Astrocyte of the spinal cord (primary cell): ENCODE results near the gene DDX11.
"Not testable (repeated sequence)": the region's sequence is repeated elsewhere in the genome, so short reads cannot be mapped to it uniquely, and the experiment has no call there.

ENCODE experiments used
- DNase-seq: peaks from one replicate; pipeline ENCODE4 v3.0.0; 2011; ENCODE audit warnings: low read depth, low spot score
- H3K4me3 ChIP-seq: 2 replicates; pipeline ENCODE4 v1.5.1; 2011; ENCODE audit warnings: low read depth, mild to moderate bottlenecking, low read length, moderate library complexity
- CTCF ChIP-seq: IDR thresholded peaks from 2 replicates; pipeline ENCODE4 v1.5.1; 2012; ENCODE audit warnings: low read depth, mild to moderate bottlenecking, low read length, inconsistent platforms
- in situ Hi-C: cut with HindIII; loops from 2 replicates; pipeline ENCODE4 v1.10.0; 2017; ENCODE audit warnings: low sequenced_read_pairs

DDX11 gene

GRCh38 chr12:31096251-31097065, 22.8 kb downstream of the DDX11 start:
- DNase-seq, in situ Hi-C loops, H3K4me3 ChIP-seq: not testable (repeated sequence)

GRCh38 chr12:31097819-31098218, 24.2 kb downstream of the DDX11 start:
- in situ Hi-C loops, H3K4me3 ChIP-seq, DNase-seq: not testable (repeated sequence)

DNA sequence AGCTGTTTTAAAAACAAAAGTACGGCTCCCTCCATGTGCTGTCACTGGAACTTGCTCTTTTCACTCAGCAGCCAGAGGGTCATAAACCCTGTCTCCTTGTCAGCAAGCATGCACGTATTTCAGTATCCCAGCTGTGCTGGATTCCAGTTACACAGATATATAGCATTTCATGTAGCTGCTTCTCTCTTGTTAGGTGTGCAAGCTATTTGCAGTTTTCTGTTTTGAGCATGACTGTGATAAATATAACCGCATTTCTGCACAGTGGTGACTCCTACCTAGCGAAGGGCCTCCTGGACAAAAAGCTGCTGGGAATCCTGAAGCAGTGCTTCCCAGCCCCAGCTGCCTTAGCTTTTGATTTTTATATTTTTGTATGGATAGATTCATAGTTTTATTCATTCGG, 24.7 kb downstream of the DDX11 start:
- DNase-seq, H3K4me3 ChIP-seq, in situ Hi-C loops: not testable (repeated sequence)

DNA sequence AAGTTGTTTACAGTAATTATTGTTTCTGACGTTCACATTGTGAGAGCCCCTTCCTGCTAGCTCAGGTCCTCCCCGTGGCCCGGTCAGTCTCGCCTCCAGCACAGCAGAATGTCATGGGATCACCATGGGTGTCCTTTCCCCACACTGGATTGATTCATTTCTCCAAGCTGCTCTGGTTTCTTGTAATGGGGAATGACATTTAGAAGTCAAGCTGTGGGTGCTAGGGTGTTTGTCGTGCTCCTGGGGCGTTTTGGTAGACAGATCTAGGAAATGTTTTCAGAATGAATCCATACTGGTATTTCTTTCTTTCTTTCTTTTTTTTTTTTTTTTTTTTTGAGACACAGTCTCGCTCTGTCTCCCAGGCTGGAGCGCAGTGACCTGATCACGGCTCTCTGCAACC, 25.1 kb downstream of the DDX11 start:
- in situ Hi-C loops, H3K4me3 ChIP-seq, DNase-seq: not testable (repeated sequence)

- H3K4me3 ChIP-seq, DNase-seq, in situ Hi-C loops: not testable (repeated sequence)
Observed at GRCh38 chr12:31099434-31099833, 25.8 kb downstream of the DDX11 start.

GRCh38 chr12:31100503-31101208, 27.0 kb downstream of the DDX11 start:
- H3K4me3 ChIP-seq, in situ Hi-C loops, DNase-seq: not testable (repeated sequence)

DNA sequence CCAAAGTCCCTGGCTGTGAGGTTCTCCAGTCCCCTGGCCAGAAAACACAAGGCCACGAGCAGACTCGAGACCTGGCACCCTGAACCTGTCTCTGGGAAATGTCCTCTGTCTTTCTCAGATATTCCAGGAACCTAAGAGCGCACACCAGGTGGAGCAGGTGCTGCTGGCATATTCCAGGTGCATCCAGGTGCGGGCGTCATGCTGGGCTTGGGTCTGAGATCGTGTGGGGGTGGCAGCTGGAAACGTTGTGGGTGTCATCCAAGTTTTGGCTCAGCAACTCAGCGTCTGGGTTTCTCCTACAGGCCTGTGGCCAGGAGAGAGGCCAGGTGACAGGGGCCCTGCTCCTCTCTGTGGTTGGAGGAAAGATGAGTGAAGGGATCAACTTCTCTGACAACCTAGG, 28.5 kb downstream of the DDX11 start:
- in situ Hi-C loops, DNase-seq, H3K4me3 ChIP-seq: not testable (repeated sequence)

GRCh38 chr12:31102596-31102995, 28.9 kb downstream of the DDX11 start:
- H3K4me3 ChIP-seq, DNase-seq, in situ Hi-C loops: not testable (repeated sequence)

DNA sequence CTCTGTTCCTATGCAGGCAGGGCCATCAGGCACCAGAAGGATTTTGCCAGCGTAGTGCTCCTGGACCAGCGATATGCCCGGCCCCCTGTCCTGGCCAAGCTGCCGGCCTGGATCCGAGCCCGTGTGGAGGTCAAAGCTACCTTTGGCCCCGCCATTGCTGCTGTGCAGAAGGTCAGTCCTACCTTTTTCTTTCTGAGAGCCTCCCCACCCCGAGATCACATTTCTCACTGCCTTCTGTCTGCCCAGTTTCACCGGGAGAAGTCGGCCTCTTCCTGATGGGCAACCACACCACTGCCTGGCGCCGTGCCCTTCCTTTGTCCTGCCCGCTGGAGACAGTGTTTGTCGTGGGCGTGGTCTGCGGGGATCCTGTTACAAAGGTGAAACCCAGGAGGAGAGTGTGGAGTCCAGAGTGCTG, 29.9 kb downstream of the DDX11 start:
- in situ Hi-C loops, DNase-seq: not testable (repeated sequence)

GRCh38 chr12:31104220-31104619, 30.6 kb downstream of the DDX11 start:
- in situ Hi-C loops, DNase-seq, H3K4me3 ChIP-seq: not testable (repeated sequence)

More for the DNA sequence above, 29.9 kb downstream of the DDX11 start:
- not testable (repeated sequence) for H3K4me3 ChIP-seq

- DNase-seq, in situ Hi-C loops, H3K4me3 ChIP-seq: not testable (repeated sequence)
Observed at GRCh38 chr12:31104773-31105172, 31.1 kb downstream of the DDX11 start.

DNA sequence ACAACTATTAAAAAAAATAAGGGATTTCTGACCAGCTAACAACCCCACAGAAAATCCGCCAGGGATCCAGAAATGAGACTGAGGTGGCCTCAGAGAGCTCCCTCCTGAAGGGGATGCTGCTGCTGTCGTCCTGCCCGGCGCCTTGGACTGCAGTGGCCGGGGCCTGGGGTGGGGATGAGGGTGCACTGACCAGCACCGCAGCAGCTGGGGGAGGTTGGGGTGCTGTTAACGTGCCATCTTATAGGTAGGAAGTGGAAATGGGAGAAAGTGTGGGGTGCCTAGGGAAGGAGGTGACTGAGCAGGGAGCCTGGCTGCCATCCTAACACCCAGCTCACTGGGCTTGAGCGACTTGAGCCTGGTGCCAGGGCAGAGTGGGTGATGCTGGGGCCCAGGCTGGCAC, 32.0 kb downstream of the DDX11 start:
- H3K4me3 ChIP-seq = no peak overlapping the region
- in situ Hi-C loops = no loop called here
- DNase-seq = no peak
- TF ChIP-seq CTCF = no peak
